Neural cell (in vitro differentiated cells): ENCODE measurements around the gene CABLES1. TPM values are rescaled to one million over a fixed set of nuclear protein-coding genes. Genes with fewer than 3 reads are reported as not detected.

Experiments used
- H2AFZ ChIP-seq: fragments of 200-600, 300-800 bp; sonication (generic), shearing (Covaris generic); 2 replicates; pipeline ENCODE4 v1.6.0; 2014; ENCODE audit warnings: low read depth, mild to moderate bottlenecking, antibody characterized with exemption, low read length, moderate library complexity
- H3F3A ChIP-seq: fragments of 200-600 bp; shearing (Covaris generic); 2 replicates; pipeline ENCODE4 v1.6.1; 2016; ENCODE audit warnings: mild to moderate bottlenecking, moderate library complexity, mixed read lengths, antibody characterized with exemption, low read length; ENCODE audit not compliant: insufficient read depth, poor library complexity, severe bottlenecking
- H3K27ac ChIP-seq: fragments of 200-600, 300-800 bp; sonication (generic), shearing (Covaris generic); 2 replicates; pipeline ENCODE4 v1.5.1; 2014; ENCODE audit warnings: mild to moderate bottlenecking, low read length, moderate library complexity
- H3K27me3 ChIP-seq: fragments of 300-800, 200-600 bp; sonication (generic), shearing (Covaris generic); 2 replicates; pipeline ENCODE4 v1.6.0; 2014; ENCODE audit warnings: mild to moderate bottlenecking, low read depth, low read length, moderate library complexity; ENCODE audit not compliant: insufficient read depth
- H3K36me3 ChIP-seq: fragments of 300-800, 200-600 bp; sonication (generic), shearing (Covaris generic); 2 replicates; pipeline ENCODE4 v1.5.1; 2014; ENCODE audit warnings: mild to moderate bottlenecking, antibody characterized with exemption, low read length, moderate library complexity; ENCODE audit not compliant: insufficient read depth
- H3K4me2 ChIP-seq: fragments of 300-800, 200-600 bp; sonication (generic), shearing (Covaris generic); 2 replicates; pipeline ENCODE4 v1.6.0; 2014; ENCODE audit warnings: mild to moderate bottlenecking, low read length
- H3K4me3 ChIP-seq: fragments of 300-800, 200-600 bp; sonication (generic), shearing (Covaris generic); 2 replicates; pipeline ENCODE4 v1.5.1; 2014; ENCODE audit warnings: mild to moderate bottlenecking, low read length, moderate library complexity
- H3K79me2 ChIP-seq: fragments of 200-600 bp; shearing (Covaris generic); replicated peaks from 2 replicates; pipeline ENCODE4 v1.6.0; 2014; ENCODE audit warnings: mild to moderate bottlenecking, low read length, moderate library complexity; ENCODE audit not compliant: insufficient read depth
- H3K9ac ChIP-seq: fragments of 300-800, 200-600 bp; sonication (generic), shearing (Covaris generic); 2 replicates; pipeline ENCODE4 v1.6.1; 2016; ENCODE audit warnings: mild to moderate bottlenecking, low read length, mixed read lengths
- H3K9me2 ChIP-seq: fragments of 200-600 bp; shearing (Covaris generic); 2 replicates; pipeline ENCODE4 v1.6.1; 2016; ENCODE audit warnings: mild to moderate bottlenecking, low read length, mixed read lengths; ENCODE audit not compliant: insufficient read depth
- H3K9me3 ChIP-seq: fragments of 200-600, 300-800 bp; sonication (generic), shearing (Covaris generic); 2 replicates; pipeline ENCODE4 v1.6.1; 2016; ENCODE audit warnings: mild to moderate bottlenecking, mixed run types, low read length, moderate library complexity, mixed read lengths
- H4K20me1 ChIP-seq: fragments of 200-600 bp; shearing (Covaris generic); 2 replicates; pipeline ENCODE4 v1.6.1; 2016; ENCODE audit warnings: mild to moderate bottlenecking, mixed run types; ENCODE audit not compliant: insufficient read depth
- CTCF ChIP-seq: fragments of 450-650 bp; IDR thresholded peaks from 2 replicates; pipeline ENCODE4 v1.5.1; 2014; ENCODE audit warnings: antibody characterized with exemption, mild to moderate bottlenecking, moderate library complexity; ENCODE audit not compliant: poor library complexity, severe bottlenecking
- EP300 ChIP-seq: fragments of 450-650 bp; conservative IDR thresholded peaks from 2 replicates; pipeline ENCODE4 v1.6.1; 2014; ENCODE audit warnings: antibody characterized with exemption, mild to moderate bottlenecking, moderate library complexity; ENCODE audit not compliant: poor library complexity, severe bottlenecking
- EZH2 ChIP-seq: fragments of 200-600, 300-800 bp; shearing (Covaris generic), sonication (generic); IDR thresholded peaks from 2 replicates; pipeline ENCODE4 v1.6.1; 2014; ENCODE audit warnings: antibody characterized with exemption, low read length, borderline replicate concordance, mild to moderate bottlenecking; ENCODE audit not compliant: insufficient read depth, poor library complexity, severe bottlenecking
- MXI1 ChIP-seq: fragments of 450-650 bp; conservative IDR thresholded peaks from 2 replicates; pipeline ENCODE4 v1.6.1; 2014; ENCODE audit warnings: antibody characterized with exemption, mild to moderate bottlenecking; ENCODE audit not compliant: poor library complexity, severe bottlenecking
- POLR2AphosphoS5 ChIP-seq: IDR thresholded peaks from 2 replicates; pipeline ENCODE4 v1.6.1; 2012
- RAD21 ChIP-seq: fragments of 450-650 bp; conservative IDR thresholded peaks from 2 replicates; pipeline ENCODE4 v1.6.1; 2014; ENCODE audit warnings: antibody characterized with exemption, mild to moderate bottlenecking, moderate library complexity
- REST ChIP-seq: IDR thresholded peaks from 2 replicates; pipeline ENCODE4 v1.6.1; 2012; ENCODE audit warnings: borderline replicate concordance
- SMC3 ChIP-seq: fragments of 450-650 bp; conservative IDR thresholded peaks from 2 replicates; pipeline ENCODE4 v1.6.1; 2014; ENCODE audit warnings: antibody characterized with exemption, mild to moderate bottlenecking, moderate library complexity; ENCODE audit not compliant: poor library complexity
- TAF1 ChIP-seq: IDR thresholded peaks from 2 replicates; pipeline ENCODE4 v1.6.1; 2012; ENCODE audit warnings: low read depth
- polyA plus RNA-seq: library from polyadenylated mRNA; depleted of rRNA; stranded (reverse); fragments of >200 nt; gene quantifications from 2 replicates; pipeline ENCODE4 v1.2.3, GENCODE V29; 2014

The CABLES1 gene
- polyA plus RNA-seq, 1 donor from 2014 or later = 1.4 TPM

- Histone ChIP-seq H4K20me1 (no peaks in the 10 kb centered on the region), H3F3A (no peaks in the 10 kb centered on the region), H3K9me3 (no peaks in the 10 kb centered on the region), H3K9ac (no peak overlapping the region), H3K27me3 (no peaks in the 10 kb centered on the region), H3K27ac (no peak overlapping the region), H3K79me2 (no peaks in the 10 kb centered on the region), H3K4me3 (no peak overlapping the region), H3K4me2 (no peak overlapping the region), H2AFZ (no peak overlapping the region), H3K36me3 (no peaks in the 10 kb centered on the region), H3K9me2 (no peaks in the 10 kb centered on the region)
- TF ChIP-seq REST (no peak), EP300 (no peak), MXI1 (no peak), POLR2AphosphoS5 (no peak), TAF1 (no peak), CTCF (no peak), RAD21 (no peak)
These were observed 91.8 kb downstream of the CABLES1 start for GRCh38 chr18:23226930-23227725.

- Histone ChIP-seq H3K9me2 (no peaks in the 10 kb centered on the region), H2AFZ (no peak overlapping the region), H3F3A (no peaks in the 10 kb centered on the region), H3K79me2 (no peaks in the 10 kb centered on the region), H3K36me3 (no peaks in the 10 kb centered on the region), H3K27ac (no peak overlapping the region), H3K27me3 (no peaks in the 10 kb centered on the region), H3K4me2 (no peak overlapping the region), H4K20me1 (no peaks in the 10 kb centered on the region), H3K9me3 (no peaks in the 10 kb centered on the region), H3K4me3 (no peak overlapping the region), H3K9ac (no peak overlapping the region)
- no peak for TF ChIP-seq TAF1
- no peak for TF ChIP-seq REST
- TF ChIP-seq EP300 = no peak
- no peak for TF ChIP-seq CTCF
- TF ChIP-seq EZH2 = no peak
- TF ChIP-seq RAD21 = no peak
- TF ChIP-seq POLR2AphosphoS5 = no peak
- TF ChIP-seq SMC3 = no peak
- TF ChIP-seq MXI1 = no peak
These were observed 92.4 kb downstream of the CABLES1 start for GRCh38 chr18:23227726-23228070.
